PC-3 (cell line): ENCODE measurements around the gene GUCA2A. TPM values are rescaled to one million over a fixed set of nuclear protein-coding genes. Genes with fewer than 3 reads are reported as not detected.

Experiments
- ATAC-seq: fragments of 200-7000 bp; cut with Tn5 transposase; 2 replicates; pipeline ENCODE4 v1.9.1; 2020; ENCODE audit warnings: mild to moderate bottlenecking, moderate library complexity
- BruUV-seq: library from RNA; stranded (reverse); fragments of 400-500 nt; replicated peaks from 2 replicates; lab custom pipeline; 2021; lab: Mats Ljungman, UMichigan
- CTCF ChIA-PET: fragments of 300-600 bp; sonication (Branson Sonifier 250); formaldehyde crosslinking; loops from one replicate; lab custom pipeline; 2022; ENCODE audit warnings: antibody characterized with exemption; lab: Charles Lee
- POLR2A ChIA-PET: fragments of 300-600 bp; sonication (Branson Sonifier 250); formaldehyde crosslinking; loops from one replicate; lab custom pipeline; 2022; ENCODE audit warnings: antibody characterized with exemption; ENCODE audit not compliant: unreplicated experiment; lab: Charles Lee
- DNase-seq: peaks from one replicate; pipeline ENCODE4 v3.0.0-alpha.2; 2015
- H2AFZ ChIP-seq: fragments of 300-600 bp; sonication (generic); 2 replicates; pipeline ENCODE4 v1.6.0; 2016; ENCODE audit warnings: antibody characterized with exemption, low read length
- H3F3A ChIP-seq: fragments of 300-600 bp; sonication (generic); one replicate; pipeline ENCODE4 v1.6.0; 2017; ENCODE audit warnings: antibody characterized with exemption, low read length, control low read depth, mild to moderate bottlenecking; ENCODE audit not compliant: unreplicated experiment
- H3K27ac ChIP-seq: fragments of 300-600 bp; sonication (generic); 2 replicates; pipeline ENCODE4 v1.5.1; 2016; ENCODE audit warnings: mild to moderate bottlenecking, low read length
- H3K27me3 ChIP-seq: fragments of 300-600 bp; sonication (generic); 2 replicates; pipeline ENCODE4 v1.6.1; 2016; ENCODE audit warnings: low read length, mixed read lengths
- H3K36me3 ChIP-seq: fragments of 300-600 bp; sonication (generic); 2 replicates; pipeline ENCODE4 v1.6.1; 2016; ENCODE audit warnings: low read depth, mixed run types, low read length, mixed read lengths
- H3K4me1 ChIP-seq: fragments of 300-600 bp; sonication (generic); 2 replicates; pipeline ENCODE4 v1.5.1; 2016; ENCODE audit warnings: low read length; ENCODE audit not compliant: insufficient read depth
- H3K4me2 ChIP-seq: fragments of 300-600 bp; sonication (generic); 2 replicates; pipeline ENCODE4 v1.6.0; 2016; ENCODE audit warnings: low read length
- H3K4me3 ChIP-seq: fragments of 300-600 bp; sonication (generic); 2 replicates; pipeline ENCODE4 v1.5.1; 2016; ENCODE audit warnings: mild to moderate bottlenecking, low read length, mixed read lengths
- H3K79me2 ChIP-seq: fragments of 300-600 bp; sonication (generic); 2 replicates; pipeline ENCODE4 v1.6.1; 2017; ENCODE audit warnings: low read length, mixed read lengths
- H3K9ac ChIP-seq: fragments of 300-600 bp; sonication (generic); 2 replicates; pipeline ENCODE4 v1.6.0; 2016; ENCODE audit warnings: mild to moderate bottlenecking, low read length
- H3K9me2 ChIP-seq: fragments of 300-600 bp; sonication (generic); replicated peaks from 2 replicates; pipeline ENCODE4 v1.6.1; 2016; ENCODE audit warnings: mixed run types, low read length, mixed read lengths
- H3K9me3 ChIP-seq: fragments of 300-600 bp; sonication (generic); 2 replicates; pipeline ENCODE4 v1.6.1; 2016; ENCODE audit warnings: low read length, mixed read lengths
- H4K20me1 ChIP-seq: fragments of 300-600 bp; sonication (generic); 2 replicates; pipeline ENCODE4 v1.6.1; 2016; ENCODE audit warnings: low read length, mixed read lengths
- CTCF ChIP-seq: fragments of 300-600 bp; sonication (generic); conservative IDR thresholded peaks from 2 replicates; pipeline ENCODE4 v1.5.1; 2017; ENCODE audit warnings: antibody characterized with exemption, low read depth, mild to moderate bottlenecking, low read length
- EZH2 ChIP-seq: fragments of 300-600 bp; sonication (generic); IDR thresholded peaks from one replicate; pipeline ENCODE4 v1.6.1; 2017; ENCODE audit warnings: antibody characterized with exemption, mild to moderate bottlenecking, low read length; ENCODE audit not compliant: unreplicated experiment
- EZH2phosphoT487 ChIP-seq: fragments of 300-600 bp; sonication (generic); IDR thresholded peaks from 2 replicates; pipeline ENCODE4 v1.6.1; 2018; ENCODE audit warnings: mild to moderate bottlenecking, antibody characterized with exemption, low read length, borderline replicate concordance
- intact Hi-C: fragments of 100-400 bp; cut with micrococcal nuclease; formaldehyde crosslinking; loops from 2 replicates; pipeline ENCODE4 v1.9.0; 2023
- total RNA-seq: library from RNA; depleted of rRNA; stranded (reverse); fragments of >200 nt; gene quantifications from 2 replicates; pipeline ENCODE4 v1.2.3, GENCODE V29; 2014

The GUCA2A gene
- total RNA-seq, 1 experiment from 2014 or later, result not detected

DNA sequence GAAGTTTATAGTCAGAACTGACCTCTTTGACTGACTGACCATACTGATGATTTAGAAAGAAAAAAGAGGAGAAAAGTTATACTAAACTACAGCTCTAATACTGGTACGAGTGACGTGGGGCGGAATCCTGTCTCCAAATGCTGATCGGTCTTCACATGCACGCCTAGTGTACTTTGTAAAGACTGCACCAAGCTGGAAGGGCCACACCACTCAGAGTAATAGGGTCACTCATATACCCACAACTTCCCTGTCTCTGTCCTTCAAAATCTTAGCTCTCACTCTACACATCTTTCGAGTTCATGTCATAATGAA, 19.4 kb upstream of the GUCA2A start:
- no peak overlapping the region for H3K4me3 ChIP-seq
- TF ChIP-seq EZH2, result no peak
- no peak for TF ChIP-seq EZH2phosphoT487
- no peak for TF ChIP-seq CTCF
- POLR2A ChIA-PET, result no interaction called here
- BruUV-seq, result no TSS peak
- H3K79me2 ChIP-seq, result no peaks in the 10 kb centered on the region
- intact Hi-C loops, result no loop called here
- H3K36me3 ChIP-seq, result peaks cover 17% of the 10 kb centered on the region
- CTCF ChIA-PET, result no interaction called here
- ATAC-seq, result no peak
- H3F3A ChIP-seq, result no peaks in the 10 kb centered on the region
- no peaks in the 10 kb centered on the region for H4K20me1 ChIP-seq
- no peaks in the 10 kb centered on the region for H3K27me3 ChIP-seq
- H3K9me3 ChIP-seq, result no peaks in the 10 kb centered on the region
- H3K27ac ChIP-seq, result no peak overlapping the region
- no peak overlapping the region for H3K9ac ChIP-seq
- no peaks in the 10 kb centered on the region for H3K9me2 ChIP-seq
- no peak overlapping the region for H3K4me2 ChIP-seq
- H3K4me1 ChIP-seq, result no peaks in the 10 kb centered on the region; the same call in 1 of the 2 replicates
- no peak for DNase-seq
- no peak overlapping the region for H2AFZ ChIP-seq

- Histone ChIP-seq H3K4me2 (no peak overlapping the region), H3K27me3 (no peaks in the 10 kb centered on the region), H3K4me3 (no peak overlapping the region), H3K4me1 (no peaks in the 10 kb centered on the region; the same call in 1 of the 2 replicates), H3K36me3 (peaks cover 13% of the 10 kb centered on the region), H3F3A (no peaks in the 10 kb centered on the region), H3K9me2 (no peaks in the 10 kb centered on the region), H2AFZ (no peak overlapping the region), H3K9me3 (no peaks in the 10 kb centered on the region), H4K20me1 (no peaks in the 10 kb centered on the region), H3K9ac (no peak overlapping the region), H3K27ac (no peak overlapping the region), H3K79me2 (no peaks in the 10 kb centered on the region)
- TF ChIP-seq EZH2 (no peak), CTCF (no peak), EZH2phosphoT487 (no peak)
- no TSS peak for BruUV-seq
- CTCF ChIA-PET, result no interaction called here
- intact Hi-C loops, result no loop called here
- POLR2A ChIA-PET, result no interaction called here
- no peak for ATAC-seq
- no peak for DNase-seq
Observed at GRCh38 chr1:42183210-42183956, 18.8 kb upstream of the GUCA2A start.

DNA sequence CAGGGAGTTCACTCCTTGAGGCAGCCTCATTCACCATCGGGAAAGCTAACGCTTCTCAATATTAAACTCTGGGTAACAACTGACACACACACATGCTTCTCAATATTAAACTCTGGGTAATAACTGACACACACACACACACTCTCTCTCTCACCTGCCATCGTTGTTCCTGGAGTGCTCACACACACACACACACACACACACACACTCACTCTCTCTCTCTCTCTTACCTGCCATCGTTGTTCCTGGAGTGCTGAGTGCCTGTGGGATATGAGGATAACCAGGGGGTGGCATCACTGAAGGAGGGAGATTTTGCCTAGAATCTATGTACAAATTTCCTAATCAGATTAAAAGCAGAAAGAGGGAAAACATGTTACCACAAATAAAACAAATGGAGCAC, 17.1 kb upstream of the GUCA2A start:
- H3K79me2 ChIP-seq, result no peaks in the 10 kb centered on the region
- H3K9me3 ChIP-seq, result no peaks in the 10 kb centered on the region
- DNase-seq (no peak), ATAC-seq (no peak)
- CTCF ChIA-PET, result interaction anchor here (0.5 kb wide), 1 partner anchor 40 kb away, joined by 3 read pairs; no protein-coding TSS in a partner anchor
- H3K4me3 ChIP-seq, result no peak overlapping the region
- TF ChIP-seq EZH2, result no peak
- TF ChIP-seq EZH2phosphoT487, result no peak
- no peak for TF ChIP-seq CTCF
- no peak overlapping the region for H3K4me2 ChIP-seq
- peaks cover 14% of the 10 kb centered on the region for H3K4me1 ChIP-seq
- no peak overlapping the region for H3K27ac ChIP-seq
- no peaks in the 10 kb centered on the region for H3K27me3 ChIP-seq
- POLR2A ChIA-PET, result no interaction called here
- H2AFZ ChIP-seq, result no peak overlapping the region
- no peaks in the 10 kb centered on the region for H3F3A ChIP-seq
- H3K9ac ChIP-seq, result no peak overlapping the region
- BruUV-seq, result no TSS peak
- no peaks in the 10 kb centered on the region for H4K20me1 ChIP-seq
- no peaks in the 10 kb centered on the region for H3K9me2 ChIP-seq
- intact Hi-C loops, result no loop called here
- peaks cover 13% of the 10 kb centered on the region for H3K36me3 ChIP-seq
